ENCODE data around the gene IL36A. TPM values are rescaled to one million over a fixed set of nuclear protein-coding genes. Genes with fewer than 3 reads are reported as not detected.

The IL36A gene
- total RNA-seq, 1 experiment from 2014 or later: not detected

GRCh38 chr2:112967023-112967422, 38.2 kb upstream of the IL36A start:
- Histone ChIP-seq H3K27ac (ENCODE audit: low read depth, low read length, poor library complexity, severe bottlenecking) (no peak overlapping the region), H3K9me3 (ENCODE audit: low read depth, low read length, poor library complexity, severe bottlenecking) (no peaks in the 10 kb centered on the region), H3K4me3 (ENCODE audit: low read depth, low read length, poor library complexity, severe bottlenecking) (no peak overlapping the region), H3K27me3 (replicated peaks; ENCODE audit: insufficient read depth, low read depth, low read length, poor library complexity) (peaks cover 35% of the 10 kb centered on the region), H3K36me3 (ENCODE audit: insufficient read depth, low read length, poor library complexity, severe bottlenecking) (no peaks in the 10 kb centered on the region), H3K4me1 (ENCODE audit: insufficient read depth, low read length, poor library complexity, severe bottlenecking) (no peaks in the 10 kb centered on the region)
- no TSS peak for BruUV-seq (replicated peaks)
- intact Hi-C loops (cut with micrococcal nuclease; ENCODE audit: unreplicated experiment): no loop called here
- TF ChIP-seq CTCF (conservative IDR thresholded peaks at IDR 0.05; ENCODE audit: low read depth, low read length) (no peak), EZH2 (IDR thresholded peaks at IDR 0.05; ENCODE audit: borderline replicate concordance, low read depth, low read length, poor library complexity, severe bottlenecking) (no peak)
- CTCF ChIA-PET: no interaction called here
- DNase-seq (ENCODE audit: low spot score): no peak
- POLR2A ChIA-PET (ENCODE audit: low non-redundant PET): no interaction called here

GRCh38 chr2:112972423-112973086, 32.7 kb upstream of the IL36A start:
- TF ChIP-seq EZH2 (IDR thresholded peaks at IDR 0.05; ENCODE audit: borderline replicate concordance, low read depth, low read length, poor library complexity, severe bottlenecking) (no peak), CTCF (conservative IDR thresholded peaks at IDR 0.05; ENCODE audit: low read depth, low read length) (no peak)
- ChIA-PET POLR2A (ENCODE audit: low non-redundant PET) (no interaction called here), CTCF (no interaction called here)
- H3K4me1 ChIP-seq (ENCODE audit: insufficient read depth, low read length, poor library complexity, severe bottlenecking): no peaks in the 10 kb centered on the region
- DNase-seq (ENCODE audit: low spot score): no peak
- no peaks in the 10 kb centered on the region for H3K9me3 ChIP-seq (ENCODE audit: low read depth, low read length, poor library complexity, severe bottlenecking)
- peaks cover 37% of the 10 kb centered on the region for H3K27me3 ChIP-seq (replicated peaks; ENCODE audit: insufficient read depth, low read depth, low read length, poor library complexity)
- H3K36me3 ChIP-seq (ENCODE audit: insufficient read depth, low read length, poor library complexity, severe bottlenecking): no peaks in the 10 kb centered on the region
- no peak overlapping the region for H3K27ac ChIP-seq (ENCODE audit: low read depth, low read length, poor library complexity, severe bottlenecking)
- no TSS peak for BruUV-seq (replicated peaks)
- intact Hi-C loops (cut with micrococcal nuclease; ENCODE audit: unreplicated experiment): no loop called here
- no peak overlapping the region for H3K4me3 ChIP-seq (ENCODE audit: low read depth, low read length, poor library complexity, severe bottlenecking)

GRCh38 chr2:112973156-112973555, 32.1 kb upstream of the IL36A start:
- Histone ChIP-seq H3K4me3 (ENCODE audit: low read depth, low read length, poor library complexity, severe bottlenecking) (no peak overlapping the region), H3K4me1 (ENCODE audit: insufficient read depth, low read length, poor library complexity, severe bottlenecking) (no peaks in the 10 kb centered on the region), H3K36me3 (ENCODE audit: insufficient read depth, low read length, poor library complexity, severe bottlenecking) (no peaks in the 10 kb centered on the region), H3K9me3 (ENCODE audit: low read depth, low read length, poor library complexity, severe bottlenecking) (no peaks in the 10 kb centered on the region), H3K27ac (ENCODE audit: low read depth, low read length, poor library complexity, severe bottlenecking) (no peak overlapping the region), H3K27me3 (replicated peaks; ENCODE audit: insufficient read depth, low read depth, low read length, poor library complexity) (peaks cover 37% of the 10 kb centered on the region)
- no TSS peak for BruUV-seq (replicated peaks)
- CTCF ChIA-PET: no interaction called here
- no peak for DNase-seq (ENCODE audit: low spot score)
- intact Hi-C loops (cut with micrococcal nuclease; ENCODE audit: unreplicated experiment): no loop called here
- POLR2A ChIA-PET (ENCODE audit: low non-redundant PET): no interaction called here
- TF ChIP-seq EZH2 (IDR thresholded peaks at IDR 0.05; ENCODE audit: borderline replicate concordance, low read depth, low read length, poor library complexity, severe bottlenecking) (no peak), CTCF (conservative IDR thresholded peaks at IDR 0.05; ENCODE audit: low read depth, low read length) (no peak)

All from A673 (cell line).